ENCODE results near the gene TAF1A. TPM values are rescaled to one million over a fixed set of nuclear protein-coding genes. Genes with fewer than 3 reads are reported as not detected.

Gene TAF1A
- total and polyA plus RNA-seq, 4 experiments from 2014 or later, result 3.1 to 17.8 (median 11.1) TPM

DNA sequence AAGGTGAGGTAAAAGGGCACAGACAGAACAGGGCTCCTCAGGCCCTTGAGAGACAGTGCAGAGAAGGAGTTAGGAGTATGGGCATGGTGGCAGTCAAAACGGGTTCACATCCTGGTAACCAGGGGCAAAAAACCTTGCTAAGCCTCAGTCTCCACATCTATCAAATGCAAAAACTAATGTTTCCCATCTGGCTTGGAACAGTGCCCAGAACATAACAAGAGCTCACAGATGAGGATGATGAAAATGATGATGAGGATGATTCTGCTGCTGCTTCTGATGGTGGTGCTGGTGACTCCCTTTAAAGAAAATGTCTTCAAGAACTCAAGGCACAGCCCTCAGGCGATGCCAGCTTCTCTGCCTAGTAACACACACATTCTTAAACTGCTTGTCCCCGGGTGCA is 65.9 kb downstream of the TAF1A start:
- H3K4me3 ChIP-seq (ENCODE audit: low read length in 2 of 2), result no peak overlapping the region
- no peak for DNase-seq
- H3K4me3 Mint-ChIP-seq, result no peak overlapping the region
- no peaks in the 10 kb centered on the region for H3K9me3 ChIP-seq (ENCODE audit: control insufficient read depth in 1 of 2, low read length in 2 of 2)
- no peak overlapping the region for H3K27ac ChIP-seq (ENCODE audit: low read depth, low read length)
- no peaks in the 10 kb centered on the region for H3K36me3 ChIP-seq (ENCODE audit: insufficient read depth, low read length)
- H3K27ac Mint-ChIP-seq, result no peak overlapping the region
- intact Hi-C loops (cut with micrococcal nuclease), result no loop called here
- ChIA-PET CTCF (ENCODE audit: partially characterized antibody) (interaction anchor here (0.6 kb wide), 1 partner anchor 358 kb away, joined by 3 read pairs; no protein-coding TSS in a partner anchor), POLR2A (ENCODE audit: partially characterized antibody) (no interaction called here)
- H3K27me3 Mint-ChIP-seq, result peaks cover 15% of the 10 kb centered on the region in 2 donors
- H3K36me3 Mint-ChIP-seq, result peaks cover 0 to 2% of the 10 kb centered on the region in 2 donors
- H3K4me1 ChIP-seq (ENCODE audit: insufficient read depth, low read length), result no peaks in the 10 kb centered on the region
- H3K27me3 ChIP-seq (ENCODE audit: insufficient read depth, low read length), result no peaks in the 10 kb centered on the region
- H3K9me3 Mint-ChIP-seq, result peaks cover 0 to 18% (median 9%) of the 10 kb centered on the region in 8 donors
- no peaks in the 10 kb centered on the region for H3K4me1 Mint-ChIP-seq

DNA sequence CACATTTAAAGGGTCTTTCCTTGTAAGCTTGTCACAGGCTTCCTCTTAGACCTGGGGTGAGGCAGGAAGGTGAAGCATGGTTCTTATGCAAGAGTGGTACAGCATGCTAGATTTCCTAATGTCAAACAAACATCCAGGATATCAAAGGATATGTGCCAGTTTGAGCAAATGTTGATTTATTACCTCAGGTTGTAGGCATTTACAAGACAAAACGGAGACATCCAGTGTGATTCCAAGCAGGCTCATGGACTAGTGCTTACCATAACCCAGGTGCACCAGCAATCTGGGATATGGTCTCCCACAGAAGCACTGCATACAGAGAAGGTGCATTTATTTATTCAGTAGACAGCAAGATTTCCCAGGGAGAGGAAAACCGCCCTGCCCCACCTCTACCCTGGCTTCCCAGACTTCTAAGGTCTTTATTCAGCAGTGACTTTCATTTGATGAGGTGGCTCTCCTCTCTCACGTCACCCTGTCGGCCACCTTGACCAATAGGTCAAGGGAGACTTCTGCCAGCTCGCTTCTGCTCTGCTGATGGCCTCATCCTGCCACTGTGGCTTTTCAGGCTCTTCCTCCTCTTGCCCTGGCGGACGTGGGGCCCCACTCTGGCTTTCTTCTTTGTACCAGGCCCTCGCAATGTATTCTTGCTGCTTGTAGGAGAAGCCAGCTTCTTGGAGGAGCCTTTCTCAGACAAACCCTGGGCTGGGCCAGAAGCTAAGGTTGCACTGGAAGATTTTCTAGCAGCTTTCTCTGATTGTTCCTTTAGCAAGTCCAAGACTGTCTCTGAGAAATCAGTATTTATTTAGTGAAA is 67.4 kb downstream of the TAF1A start:
- Histone ChIP-seq H3K27ac (ENCODE audit: low read depth, low read length) (no peak overlapping the region), H3K27me3 (ENCODE audit: insufficient read depth, low read length) (no peaks in the 10 kb centered on the region), H3K4me3 (ENCODE audit: low read length in 2 of 2) (no peak overlapping the region), H3K36me3 (ENCODE audit: insufficient read depth, low read length) (no peaks in the 10 kb centered on the region), H3K9me3 (ENCODE audit: control insufficient read depth in 1 of 2, low read length in 2 of 2) (no peaks in the 10 kb centered on the region), H3K4me1 (ENCODE audit: insufficient read depth, low read length) (no peaks in the 10 kb centered on the region)
- Mint-ChIP-seq H3K27ac (no peak overlapping the region), H3K9me3 (peaks cover 0 to 15% (median 8%) of the 10 kb centered on the region in 8 donors), H3K36me3 (peaks cover 0 to 2% of the 10 kb centered on the region in 2 donors), H3K4me1 (no peaks in the 10 kb centered on the region), H3K27me3 (peaks cover 8 to 14% of the 10 kb centered on the region in 2 donors), H3K4me3 (no peak overlapping the region)
- CTCF ChIA-PET (ENCODE audit: partially characterized antibody), result no interaction called here
- POLR2A ChIA-PET (ENCODE audit: partially characterized antibody), result no interaction called here
- DNase-seq, result no peak
- intact Hi-C loops (cut with micrococcal nuclease), result no loop called here

DNA sequence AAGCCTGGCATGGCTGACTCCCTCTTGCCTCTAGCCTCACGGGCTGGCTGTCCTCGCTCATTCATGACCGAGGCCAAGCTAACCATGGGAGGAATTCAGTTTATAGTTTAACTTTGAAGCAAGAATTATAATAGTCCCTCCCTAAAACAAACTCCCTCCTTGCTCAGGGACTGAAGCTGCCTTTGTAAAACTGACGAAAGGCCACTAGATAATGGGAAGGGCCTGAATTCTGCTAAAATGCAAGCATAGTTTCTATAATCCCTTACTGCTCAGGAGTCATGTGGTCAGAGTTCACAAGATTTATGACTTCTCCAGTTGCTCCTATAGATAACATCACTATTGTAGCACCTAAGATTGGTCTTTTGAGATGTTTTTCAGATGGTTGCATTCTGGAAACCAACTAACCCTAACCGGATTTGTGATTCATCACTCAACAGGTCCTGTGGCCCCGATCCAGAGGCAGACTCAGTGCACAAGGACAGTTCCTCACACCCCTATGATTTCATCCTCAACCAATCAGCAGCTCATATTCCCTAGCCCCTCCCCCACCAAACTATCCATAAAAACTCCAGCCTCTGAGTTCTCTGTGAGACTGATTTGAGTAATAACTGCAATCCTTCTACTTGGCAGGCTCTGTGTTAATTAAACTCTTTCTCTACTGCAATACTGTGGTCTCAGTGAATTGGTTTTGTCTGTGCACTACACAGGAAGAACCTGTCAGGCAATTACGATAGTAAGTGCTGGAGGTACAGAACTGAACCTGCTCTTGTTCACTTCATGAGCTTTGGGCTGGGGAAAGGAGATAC is 68.2 kb downstream of the TAF1A start:
- Mint-ChIP-seq H3K4me3 (no peak overlapping the region), H3K4me1 (no peaks in the 10 kb centered on the region), H3K27ac (no peak overlapping the region), H3K36me3 (no peaks in the 10 kb centered on the region), H3K9me3 (peaks cover 0 to 9% (median 7%) of the 10 kb centered on the region in 8 donors), H3K27me3 (peaks cover 5 to 12% of the 10 kb centered on the region in 2 donors)
- H3K27me3 ChIP-seq (ENCODE audit: insufficient read depth, low read length), result no peaks in the 10 kb centered on the region
- no peaks in the 10 kb centered on the region for H3K36me3 ChIP-seq (ENCODE audit: insufficient read depth, low read length)
- no peaks in the 10 kb centered on the region for H3K4me1 ChIP-seq (ENCODE audit: insufficient read depth, low read length)
- no peaks in the 10 kb centered on the region for H3K9me3 ChIP-seq (ENCODE audit: control insufficient read depth in 1 of 2, low read length in 2 of 2)
- no peak overlapping the region for H3K4me3 ChIP-seq (ENCODE audit: low read length in 2 of 2)
- POLR2A ChIA-PET (ENCODE audit: partially characterized antibody), result no interaction called here
- DNase-seq, result no peak
- no peak overlapping the region for H3K27ac ChIP-seq (ENCODE audit: low read depth, low read length)
- intact Hi-C loops (cut with micrococcal nuclease), result no loop called here
- CTCF ChIA-PET (ENCODE audit: partially characterized antibody), result no interaction called here

Other genes starting within 250 kb of the TAF1A start
- under 1 TPM; 0.26 to 0.75 TPM for gene HHIPL2, start 41.8 kb downstream of the TAF1A start, total RNA-seq
- not detected for gene HHIPL2, start 41.8 kb downstream of the TAF1A start, polyA plus RNA-seq
- 100 to 1,000 TPM; 120 to 124 TPM for gene MIA3, start 28.2 kb upstream of the TAF1A start, total RNA-seq
- 10 to 100 TPM; 42.0 to 74.3 TPM for gene MIA3, start 28.2 kb upstream of the TAF1A start, polyA plus RNA-seq
- gene AIDA, start 122.6 kb upstream of the TAF1A start, total RNA-seq, result 10 to 100 TPM; 60.7 to 64.5 TPM
- 10 to 100 TPM; 35.2 to 37.2 TPM for gene AIDA, start 122.6 kb upstream of the TAF1A start, polyA plus RNA-seq
- gene BROX, start 122.6 kb upstream of the TAF1A start, total RNA-seq, result 10 to 100 TPM; 64.6 to 68.3 TPM
- 10 to 100 TPM; 15.6 to 18.5 TPM for gene BROX, start 122.6 kb upstream of the TAF1A start, polyA plus RNA-seq
- under 1 TPM; 0.30 to 0.79 TPM for gene FAM177B, start 147.3 kb upstream of the TAF1A start, total RNA-seq
- gene FAM177B, start 147.3 kb upstream of the TAF1A start, polyA plus RNA-seq, result under 1 TPM in 1 of 2 donors, not detected in 1; 0.30 TPM
- 1 to 10 TPM; 3.9 to 4.2 TPM for gene DISP1, start 225.1 kb upstream of the TAF1A start, total RNA-seq
- gene DISP1, start 225.1 kb upstream of the TAF1A start, polyA plus RNA-seq, result 1 to 10 TPM; 1.9 to 3.0 TPM

Data from CD4-positive, alpha-beta memory T cell (primary cell).